Endodermal cell (in vitro differentiated cells): ENCODE results near the gene OTOG. TPM values are rescaled to one million over a fixed set of nuclear protein-coding genes. Genes with fewer than 3 reads are reported as not detected.

Source experiments
- DNase-seq: peaks from one replicate; pipeline ENCODE4 v3.0.0-alpha.2; 2017
- H3K27ac ChIP-seq: 2 replicates; pipeline ENCODE4 v1.5.1; 2013; ENCODE audit warnings: mild to moderate bottlenecking, low read depth, low read length, moderate library complexity
- H3K27me3 ChIP-seq: 2 replicates; pipeline ENCODE4 v1.6.1; 2013; ENCODE audit warnings: mild to moderate bottlenecking, low read length, moderate library complexity; ENCODE audit not compliant: insufficient read depth, control insufficient read depth, poor library complexity, severe bottlenecking
- H3K36me3 ChIP-seq: 2 replicates; pipeline ENCODE4 v1.7.0; 2013; ENCODE audit warnings: mild to moderate bottlenecking, low read length, moderate library complexity; ENCODE audit not compliant: control insufficient read depth, insufficient read depth
- H3K4me1 ChIP-seq: one replicate; pipeline ENCODE4 v1.7.0; 2013; ENCODE audit warnings: low read length; ENCODE audit not compliant: control insufficient read depth, insufficient read depth
- H3K4me3 ChIP-seq: 2 replicates; pipeline ENCODE4 v1.5.1; 2013; ENCODE audit warnings: mild to moderate bottlenecking, low read length, moderate library complexity
- H3K9ac ChIP-seq: 2 replicates; pipeline ENCODE4 v1.6.1; 2013; ENCODE audit warnings: mild to moderate bottlenecking, low read length, moderate library complexity; ENCODE audit not compliant: poor library complexity, severe bottlenecking; ENCODE audit errors: extremely low read depth
- H3K9me3 ChIP-seq: 2 replicates; pipeline ENCODE4 v1.6.1; 2013; ENCODE audit warnings: mild to moderate bottlenecking, low read length, moderate library complexity; ENCODE audit not compliant: control insufficient read depth
- H3K27ac Mint-ChIP-seq: 2 replicates; pipeline ENCODE4 v1.8.0; 2020; ENCODE audit warnings: mixed read lengths
- H3K27me3 Mint-ChIP-seq: 2 replicates; pipeline ENCODE4 v1.8.0; 2021; ENCODE audit warnings: mild to moderate bottlenecking, mixed read lengths; ENCODE audit not compliant: insufficient read depth
- H3K36me3 Mint-ChIP-seq: 2 replicates; pipeline ENCODE4 v1.8.0; 2020; ENCODE audit warnings: low read depth, mixed read lengths
- H3K4me1 Mint-ChIP-seq: 2 replicates; pipeline ENCODE4 v1.8.0; 2020; ENCODE audit warnings: mixed read lengths
- H3K4me3 Mint-ChIP-seq: 2 replicates; pipeline ENCODE4 v1.8.0; 2020; ENCODE audit warnings: mild to moderate bottlenecking, moderate library complexity, mixed read lengths
- H3K9me3 Mint-ChIP-seq: 2 replicates; pipeline ENCODE4 v1.8.0; 2020; ENCODE audit warnings: mild to moderate bottlenecking, mixed read lengths
- WGBS, 2 experiments: methylation state at CpG; one replicate each; pipeline versions ENCODE4 v1.1.5 to v1.1.7; 2013; ENCODE audit warnings: missing lambda C conversion rate in 2 of 2, mixed read lengths in 1 of 2; ENCODE audit not compliant: insufficient coverage in 1 of 2, insufficient read length in 1 of 2; 5-methylcytosine and 5-hydroxymethylcytosine counted together
- total RNA-seq, 2 donors: library from RNA; stranded (reverse); fragmentation: NEBNext Ultra II Directional in 1 of 2; extraction: Animal tissue kit (Norgen Biotek cat#: 25700) in 1 of 2; gene quantifications; 2 replicates in 1 of 2; 3 replicates in 1 of 2; pipeline ENCODE4 v1.2.1, GENCODE V29; 2021
- TF ChIP-seq, protein P1 (sequence below): fragments of 200-600 bp; sonication (generic); conservative IDR thresholded peaks from 2 replicates; pipeline ENCODE4 v1.5.0; 2021; ENCODE audit warnings: antibody characterized with exemption, mild to moderate bottlenecking

The OTOG gene
- total RNA-seq, 2 donors from 2014 or later = 0.33 to 0.55 TPM

DNA sequence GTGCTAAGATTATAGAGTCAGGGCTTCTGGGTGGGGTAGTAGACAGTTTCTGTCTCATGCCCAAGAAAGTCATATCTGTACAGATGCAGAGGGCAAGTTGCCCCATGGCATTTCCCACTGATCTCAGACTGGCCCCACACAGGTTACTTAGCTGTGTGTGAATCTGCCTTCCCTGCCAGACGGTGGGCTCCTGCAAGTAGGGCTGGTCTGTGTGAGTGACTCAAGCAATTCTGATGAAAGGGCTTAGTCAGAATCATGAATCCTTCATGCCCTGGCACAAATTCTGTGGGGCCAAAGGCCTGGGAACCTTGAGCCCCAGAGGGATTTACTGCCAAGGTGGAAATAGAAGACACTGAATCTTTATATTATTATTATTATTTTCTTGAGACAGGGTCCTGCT lies 33.2 kb upstream of the OTOG start:
- Histone ChIP-seq H3K27me3 (no peaks in the 10 kb centered on the region), H3K9me3 (no peaks in the 10 kb centered on the region), H3K4me3 (no peak overlapping the region), H3K36me3 (no peaks in the 10 kb centered on the region), H3K4me1 (no peaks in the 10 kb centered on the region), H3K27ac (no peak overlapping the region), H3K9ac (no peak overlapping the region)
- Mint-ChIP-seq H3K9me3 (no peaks in the 10 kb centered on the region), H3K27ac (no peak overlapping the region), H3K4me3 (no peak overlapping the region), H3K27me3 (peaks cover 7% of the 10 kb centered on the region), H3K4me1 (peaks cover 3% of the 10 kb centered on the region), H3K36me3 (no peaks in the 10 kb centered on the region)
- DNase-seq = no peak
- TF ChIP-seq, protein P1, sequence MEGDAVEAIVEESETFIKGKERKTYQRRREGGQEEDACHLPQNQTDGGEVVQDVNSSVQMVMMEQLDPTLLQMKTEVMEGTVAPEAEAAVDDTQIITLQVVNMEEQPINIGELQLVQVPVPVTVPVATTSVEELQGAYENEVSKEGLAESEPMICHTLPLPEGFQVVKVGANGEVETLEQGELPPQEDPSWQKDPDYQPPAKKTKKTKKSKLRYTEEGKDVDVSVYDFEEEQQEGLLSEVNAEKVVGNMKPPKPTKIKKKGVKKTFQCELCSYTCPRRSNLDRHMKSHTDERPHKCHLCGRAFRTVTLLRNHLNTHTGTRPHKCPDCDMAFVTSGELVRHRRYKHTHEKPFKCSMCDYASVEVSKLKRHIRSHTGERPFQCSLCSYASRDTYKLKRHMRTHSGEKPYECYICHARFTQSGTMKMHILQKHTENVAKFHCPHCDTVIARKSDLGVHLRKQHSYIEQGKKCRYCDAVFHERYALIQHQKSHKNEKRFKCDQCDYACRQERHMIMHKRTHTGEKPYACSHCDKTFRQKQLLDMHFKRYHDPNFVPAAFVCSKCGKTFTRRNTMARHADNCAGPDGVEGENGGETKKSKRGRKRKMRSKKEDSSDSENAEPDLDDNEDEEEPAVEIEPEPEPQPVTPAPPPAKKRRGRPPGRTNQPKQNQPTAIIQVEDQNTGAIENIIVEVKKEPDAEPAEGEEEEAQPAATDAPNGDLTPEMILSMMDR = no peak
- 57 to 87% methylated on average over 1 of the region's 1 CpG for WGBS, 2 experiments

DNA sequence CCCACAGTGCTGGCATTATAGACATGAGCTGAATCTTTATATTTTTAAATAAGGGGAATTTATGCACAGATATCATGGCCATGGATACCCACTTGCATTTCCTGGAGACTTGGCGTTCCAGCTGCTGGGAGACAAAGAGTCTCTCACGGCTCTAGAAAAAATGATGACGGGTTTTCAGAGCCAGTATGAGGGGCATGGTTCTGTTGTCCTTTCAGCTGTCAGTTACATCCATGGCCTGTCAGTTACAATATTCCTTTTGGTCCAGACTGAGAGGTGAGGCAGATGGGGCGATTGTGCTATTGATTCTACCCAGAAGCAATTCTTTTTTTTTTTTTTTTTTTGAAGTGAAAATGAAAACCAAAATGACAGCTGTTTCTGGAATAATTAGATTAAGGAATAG lies 32.6 kb upstream of the OTOG start:
- no peaks in the 10 kb centered on the region for H3K36me3 Mint-ChIP-seq
- no peak overlapping the region for H3K4me3 Mint-ChIP-seq
- no peaks in the 10 kb centered on the region for H3K9me3 Mint-ChIP-seq
- DNase-seq = no peak
- Histone ChIP-seq H3K9ac (no peak overlapping the region), H3K4me3 (no peak overlapping the region), H3K27me3 (no peaks in the 10 kb centered on the region), H3K4me1 (no peaks in the 10 kb centered on the region), H3K36me3 (no peaks in the 10 kb centered on the region), H3K27ac (no peak overlapping the region), H3K9me3 (no peaks in the 10 kb centered on the region)
- WGBS, 2 experiments = 89 to 91% methylated on average over 4 of the region's 4 CpGs
- H3K27ac Mint-ChIP-seq = no peak overlapping the region
- peaks cover 3% of the 10 kb centered on the region for H3K4me1 Mint-ChIP-seq
- TF ChIP-seq, protein P1 = no peak
- peaks cover 4% of the 10 kb centered on the region for H3K27me3 Mint-ChIP-seq

DNA sequence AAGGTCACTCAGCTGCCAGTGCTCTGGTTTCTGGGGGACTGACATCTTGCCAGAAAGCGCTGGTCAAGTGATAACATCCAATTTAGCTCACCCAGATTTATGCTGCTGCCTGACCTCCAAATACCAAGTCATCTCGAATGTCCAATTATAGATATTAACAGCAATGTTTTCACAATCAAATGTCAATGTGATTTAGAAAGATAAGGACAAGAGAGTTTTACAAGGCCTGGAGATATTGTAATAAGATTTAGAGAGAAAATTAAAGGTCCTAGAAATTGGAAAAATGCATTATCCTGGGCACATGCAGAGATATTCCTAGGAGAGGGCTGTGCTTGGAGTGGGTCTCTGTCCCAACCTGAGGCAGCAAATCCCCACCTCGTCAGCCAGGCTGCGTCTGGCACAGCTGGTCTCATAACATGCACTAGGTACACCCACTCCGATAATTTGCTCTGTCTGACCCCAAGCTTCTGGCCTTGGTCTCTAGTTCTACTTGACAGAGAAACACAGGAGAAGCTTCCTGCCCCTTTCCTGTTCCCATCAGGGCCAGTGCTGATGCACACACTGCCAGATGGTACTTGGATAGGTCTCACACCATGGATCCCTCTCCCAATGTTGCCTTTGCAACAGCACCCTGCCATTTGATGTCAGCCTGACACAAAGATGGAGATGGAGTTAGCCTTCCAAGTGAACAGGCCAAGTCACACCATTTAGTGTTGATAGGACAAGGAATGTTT lies 31.4 kb upstream of the OTOG start:
- no peak overlapping the region for H3K4me3 Mint-ChIP-seq
- 93 to 96% methylated on average over 4 to 5 of the region's 5 CpGs for WGBS, 2 experiments
- H3K27ac Mint-ChIP-seq = no peak overlapping the region
- peaks cover 4% of the 10 kb centered on the region for H3K27me3 Mint-ChIP-seq
- Histone ChIP-seq H3K9ac (no peak overlapping the region), H3K27me3 (no peaks in the 10 kb centered on the region), H3K36me3 (no peaks in the 10 kb centered on the region), H3K4me1 (no peaks in the 10 kb centered on the region), H3K27ac (no peak overlapping the region), H3K4me3 (no peak overlapping the region), H3K9me3 (no peaks in the 10 kb centered on the region)
- DNase-seq = no peak
- H3K4me1 Mint-ChIP-seq = peaks cover 3% of the 10 kb centered on the region
- TF ChIP-seq, protein P1 = no peak
- H3K36me3 Mint-ChIP-seq = no peaks in the 10 kb centered on the region
- H3K9me3 Mint-ChIP-seq = no peaks in the 10 kb centered on the region
